Right renal pelvis (tissue), 4 donors: ENCODE measurements around the gene ZWILCH. TPM values are rescaled to one million over a fixed set of nuclear protein-coding genes. Genes with fewer than 3 reads are reported as not detected.
A peak's percentile ranks its signal among the peaks of the same experiment; 100 is the strongest.

ENCODE experiments used
- DNase-seq, 4 donors: peaks; one replicate each; pipeline ENCODE4 v3.0.0-alpha.2; 2013; ENCODE audit warnings: low read depth in 4 of 4, low spot score in 3 of 4, missing footprints in 1 of 4
- polyA plus RNA-seq, 4 donors: library from polyadenylated mRNA; unstranded; fragments of 120-200 nt; gene quantifications; one replicate each; pipeline ENCODE4 v1.2.1, GENCODE V29; 2013; ENCODE audit not compliant: insufficient read length in 4 of 4

The ZWILCH gene
- polyA plus RNA-seq, 4 donors: 22.9 to 28.1 (median 25.7) TPM

- DNase-seq: no peak
These were observed 29.9 kb downstream of the ZWILCH start for GRCh38 chr15:66535056-66535455.

GRCh38 chr15:66542896-66543295, 37.8 kb downstream of the ZWILCH start:
- DNase-seq: no peak

DNA sequence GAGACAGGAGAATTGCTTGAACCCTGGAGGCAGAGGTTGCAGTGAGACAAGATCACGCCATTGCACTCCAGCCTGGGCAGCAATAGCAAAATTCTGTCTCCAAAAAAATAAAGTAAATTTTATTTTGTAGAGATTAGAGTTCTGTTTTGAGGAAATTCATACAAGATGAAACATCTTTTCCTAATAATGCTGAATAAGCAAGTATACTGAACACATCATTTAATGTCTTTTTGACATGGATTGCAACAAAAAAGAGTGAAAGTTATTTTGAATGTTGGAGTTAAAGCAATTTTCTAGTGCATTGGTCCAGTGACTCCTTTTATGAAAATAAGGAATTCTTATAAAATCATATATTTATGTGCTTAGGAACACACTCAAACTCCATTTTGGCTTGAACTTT, 40.1 kb downstream of the ZWILCH start:
- no peak for DNase-seq

GRCh38 chr15:66555685-66556084, 50.6 kb downstream of the ZWILCH start:
- no peak for DNase-seq

GRCh38 chr15:66558271-66558670, 53.1 kb downstream of the ZWILCH start:
- DNase-seq: no peak

- no peak for DNase-seq
These were observed 55.9 kb downstream of the ZWILCH start for GRCh38 chr15:66560856-66561525.

DNA sequence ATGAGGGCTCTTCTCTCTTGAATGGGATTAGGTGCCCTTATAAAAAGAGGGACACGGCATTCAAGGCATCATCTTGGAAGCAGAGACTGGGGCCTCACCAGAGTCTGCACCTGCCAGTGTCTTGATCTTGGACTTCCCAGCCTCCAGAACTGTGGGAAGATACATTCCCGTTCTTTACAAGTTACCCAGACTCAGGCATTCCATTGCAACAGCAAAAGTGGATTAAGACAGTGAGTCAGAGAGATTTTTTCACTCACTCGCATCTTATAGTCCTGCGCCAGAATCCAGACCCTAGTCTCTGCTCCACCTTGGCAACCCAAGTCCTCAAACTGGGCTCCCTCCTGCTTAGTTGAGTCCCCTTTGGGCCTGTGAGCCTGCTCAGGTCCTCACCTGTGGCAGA, 58.0 kb downstream of the ZWILCH start:
- DNase-seq: no peak

GRCh38 chr15:66563566-66564110, 58.5 kb downstream of the ZWILCH start:
- DNase-seq: no peak

DNA sequence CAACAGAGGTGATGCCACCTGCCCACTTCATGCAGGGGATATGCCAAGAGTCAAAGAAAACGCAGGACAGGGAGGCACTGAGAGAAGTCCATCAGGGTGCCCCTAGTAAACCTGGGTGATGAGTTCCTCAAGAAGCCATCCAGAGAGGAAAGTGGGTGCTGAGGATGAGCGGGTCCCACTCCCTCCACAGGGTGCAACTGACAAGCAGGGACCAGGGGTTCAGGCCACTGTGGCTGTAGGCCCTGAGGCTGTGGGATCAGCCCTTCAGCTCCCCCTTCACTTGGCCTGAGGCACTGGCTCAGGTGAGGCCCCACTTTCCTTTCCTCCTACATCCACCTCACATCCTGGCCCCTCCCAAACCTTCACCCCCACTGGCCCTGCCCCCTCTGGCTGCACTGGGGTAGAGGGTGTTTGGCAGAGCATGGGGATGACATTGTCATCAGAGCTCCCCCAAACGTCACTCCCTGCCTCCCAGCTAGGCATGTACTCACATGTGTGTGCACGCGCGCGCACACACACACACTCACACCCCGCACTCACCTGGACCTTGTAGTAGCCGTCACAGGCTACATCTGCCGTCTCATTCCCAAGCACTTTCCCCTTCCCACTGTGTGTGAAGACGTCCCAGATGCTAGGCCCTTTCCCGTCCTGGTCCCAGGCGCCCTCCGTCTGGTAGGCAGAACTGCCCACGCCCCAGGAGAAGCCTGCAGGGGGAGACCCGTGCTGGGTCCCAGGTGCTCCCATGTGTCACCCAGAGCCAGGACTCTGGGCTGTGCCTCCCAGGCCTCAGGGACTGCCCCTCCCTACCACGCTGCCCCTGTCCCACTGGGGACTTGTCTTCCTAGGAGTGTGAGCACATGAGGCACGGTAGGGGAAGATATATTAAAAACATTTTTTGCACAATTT, 59.3 kb downstream of the ZWILCH start:
- DNase-seq: no peak

GRCh38 chr15:66565141-66565641, 60.1 kb downstream of the ZWILCH start:
- no peak for DNase-seq

GRCh38 chr15:66565741-66566144, 60.6 kb downstream of the ZWILCH start, which contains the start of gene LCTL:
TSS of gene LCTL (minus strand) at chr15:66565998. CDS start at chr15:66565365, 633 bp downstream.
- peak in 1 of 4 donors; percentile 2 for DNase-seq

- DNase-seq: peak; percentile 43 to 60 (median 52)
These were observed 61.9 kb downstream of the ZWILCH start for GRCh38 chr15:66566963-66567531.

GRCh38 chr15:66567897-66568296, 62.8 kb downstream of the ZWILCH start:
- DNase-seq: no peak

- no peak for DNase-seq
These were observed 64.5 kb downstream of the ZWILCH start for GRCh38 chr15:66569461-66570137.

- DNase-seq: no peak
These were observed 65.2 kb downstream of the ZWILCH start for GRCh38 chr15:66570327-66570726.

DNA sequence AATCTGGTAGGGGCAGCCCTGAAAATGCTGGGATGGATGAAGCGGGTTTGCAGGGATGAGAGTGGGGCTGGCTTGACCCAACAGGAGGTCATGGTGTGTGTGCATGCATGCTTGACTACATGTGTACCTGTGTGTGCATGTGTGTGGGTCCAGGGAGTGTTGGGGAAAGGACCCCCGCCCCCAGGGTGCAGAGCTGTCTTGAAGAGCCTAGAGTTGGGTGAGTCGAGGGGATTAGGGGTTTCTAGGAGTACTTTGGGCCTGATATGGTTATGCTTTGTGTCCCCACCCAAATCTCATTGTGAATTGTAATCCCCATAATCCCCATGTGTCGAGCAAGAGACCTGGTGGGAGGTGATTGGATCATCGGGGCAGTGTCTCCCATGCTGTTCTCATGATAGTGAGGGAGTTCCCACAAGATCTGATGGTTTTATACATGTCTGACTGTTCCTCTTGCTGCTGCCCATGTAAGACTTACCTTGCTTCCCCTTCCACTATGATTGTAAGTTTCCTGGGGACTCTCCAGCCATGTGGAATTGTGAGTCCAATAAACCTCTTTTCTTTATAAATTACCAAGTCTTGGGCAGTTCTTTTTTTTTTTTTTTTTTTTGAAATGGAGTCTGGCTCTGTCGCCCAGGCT, 65.8 kb downstream of the ZWILCH start:
- DNase-seq: no peak

DNA sequence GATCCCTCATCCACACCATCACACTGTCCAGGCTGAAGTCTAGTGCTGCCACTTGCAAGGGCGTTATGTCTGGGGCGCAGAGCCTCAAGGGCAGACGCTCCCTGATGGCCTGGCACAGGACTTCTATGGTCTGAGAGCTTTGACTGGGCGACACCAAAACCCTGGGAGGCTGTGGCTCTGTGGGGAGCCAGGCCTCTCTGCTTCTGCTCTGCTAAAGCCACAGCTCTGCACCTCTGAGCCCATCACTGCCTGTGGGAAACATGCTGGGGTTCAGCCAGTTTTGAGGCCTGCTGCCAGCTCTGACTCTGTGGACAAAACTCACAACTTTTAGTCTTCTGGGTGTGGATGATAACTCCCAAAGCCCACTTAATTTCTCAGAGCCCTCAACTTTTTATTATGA, 67.0 kb downstream of the ZWILCH start:
- no peak for DNase-seq

DNA sequence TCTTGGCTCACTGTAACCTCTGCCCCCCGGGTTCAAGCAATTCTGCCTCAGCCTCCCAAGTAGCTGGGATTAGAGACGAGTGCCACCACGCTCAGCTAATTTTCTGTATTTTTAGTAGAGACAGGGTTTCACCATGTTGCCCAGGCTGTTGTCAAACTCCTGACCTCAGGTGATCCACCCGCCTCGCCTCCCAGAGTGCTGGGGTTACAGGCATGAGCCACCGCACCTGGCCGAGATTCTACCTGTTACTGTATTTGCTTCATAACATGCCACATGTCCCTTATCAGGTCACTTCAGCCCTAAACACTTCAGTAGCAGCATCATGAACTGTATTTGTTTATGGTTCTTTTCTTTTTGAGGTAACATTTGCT, 68.2 kb downstream of the ZWILCH start:
- no peak for DNase-seq

- no peak for DNase-seq
These were observed 68.8 kb downstream of the ZWILCH start for GRCh38 chr15:66573719-66574595.
